ENCODE results near the gene LRRFIP2. TPM values are rescaled to one million over a fixed set of nuclear protein-coding genes. Genes with fewer than 3 reads are reported as not detected.
"Not testable (repeated sequence)": the region's sequence is repeated elsewhere in the genome, so short reads cannot be mapped to it uniquely, and the experiment has no call there.

The LRRFIP2 gene
- total and polyA plus RNA-seq, 9 donors: 26.5 to 43.2 (median 33.7) TPM

DNA sequence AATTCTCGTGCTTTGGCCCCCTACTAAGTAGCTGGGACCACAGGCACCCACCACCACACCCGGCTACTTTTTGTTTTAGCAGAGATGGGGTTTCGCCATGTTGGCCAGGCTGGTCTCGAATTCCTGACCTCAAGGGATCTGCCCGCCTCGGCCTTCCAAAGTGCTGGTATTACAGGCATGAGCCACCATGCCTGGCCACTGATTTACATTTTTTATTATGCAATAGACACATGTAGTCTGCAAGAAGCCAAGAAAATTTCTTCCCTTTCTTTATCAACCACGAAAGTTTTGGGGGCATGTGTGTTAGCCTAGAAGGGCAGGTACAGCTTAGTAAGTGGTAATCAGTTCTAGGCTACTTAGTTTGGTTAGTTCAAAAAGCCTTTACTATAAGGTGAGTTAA is 51.1 kb downstream of the LRRFIP2 start:
- Histone ChIP-seq H3K27ac (ENCODE audit: low read length) (no peak overlapping the region), H3K27me3 (ENCODE audit: control insufficient read depth, insufficient read depth, low read length) (no peaks in the 10 kb centered on the region), H3K36me3 (ENCODE audit: control insufficient read depth, insufficient read depth, low read length) (no peaks in the 10 kb centered on the region), H3K9me3 (replicated peaks; ENCODE audit: control insufficient read depth, low read depth, low read length) (no peaks in the 10 kb centered on the region), H3K4me1 (ENCODE audit: control insufficient read depth, insufficient read depth, low read length) (no peaks in the 10 kb centered on the region), H3K4me3 (ENCODE audit: low read length) (no peak overlapping the region)
- no peak for DNase-seq
- WGBS (ENCODE audit: insufficient coverage): 96% methylated on average over 3 of the region's 7 CpGs

DNA sequence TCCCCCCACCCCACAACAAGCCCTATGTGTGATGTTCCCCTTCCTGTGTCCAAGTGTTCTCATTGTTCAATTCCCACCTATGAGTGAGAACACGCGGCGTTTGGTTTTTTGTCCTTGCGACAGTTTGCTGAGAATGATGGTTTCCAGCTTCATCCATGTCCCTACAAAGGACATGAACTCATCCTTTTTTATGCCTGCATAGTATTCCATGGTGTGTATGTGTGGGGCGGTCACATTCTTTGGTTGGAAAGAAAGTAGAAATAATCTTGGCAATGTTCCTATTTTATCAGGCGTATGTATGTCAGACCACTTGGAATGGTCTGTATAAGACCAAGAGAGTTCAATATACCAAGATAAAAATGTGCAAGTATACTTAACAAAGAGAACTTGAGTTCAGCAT is 52.3 kb downstream of the LRRFIP2 start:
- not testable (repeated sequence) for H3K4me1 ChIP-seq (ENCODE audit: control insufficient read depth, insufficient read depth, low read length); H3K4me3 ChIP-seq (ENCODE audit: low read length); DNase-seq; H3K36me3 ChIP-seq (ENCODE audit: control insufficient read depth, insufficient read depth, low read length); H3K27me3 ChIP-seq (ENCODE audit: control insufficient read depth, insufficient read depth, low read length); H3K9me3 ChIP-seq (replicated peaks; ENCODE audit: control insufficient read depth, low read depth, low read length); H3K27ac ChIP-seq (ENCODE audit: low read length)
- WGBS (ENCODE audit: insufficient coverage): no CpG with 5 or more reads among the region's 6 CpGs

DNA sequence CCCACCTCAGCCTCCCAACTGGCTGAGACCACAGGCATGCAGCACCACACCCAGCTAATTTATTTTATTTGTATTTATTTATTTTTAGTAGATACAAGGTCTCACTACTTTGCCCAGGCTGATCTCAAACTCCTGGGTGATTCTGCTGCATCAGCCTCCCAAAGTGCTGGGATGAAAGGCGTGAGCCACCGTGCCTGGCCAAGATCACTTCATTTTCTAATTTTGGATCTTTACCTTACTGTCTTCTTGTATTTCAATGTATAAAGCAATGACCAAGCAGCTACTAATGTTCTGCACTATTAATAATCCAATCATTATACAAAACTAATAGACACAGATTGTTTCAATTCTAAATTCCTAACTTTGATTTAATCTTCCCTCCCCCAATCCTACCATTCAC is 56.2 kb downstream of the LRRFIP2 start:
- Histone ChIP-seq H3K27ac (ENCODE audit: low read length) (no peak overlapping the region), H3K36me3 (ENCODE audit: control insufficient read depth, insufficient read depth, low read length) (peaks cover 4% of the 10 kb centered on the region), H3K9me3 (replicated peaks; ENCODE audit: control insufficient read depth, low read depth, low read length) (no peaks in the 10 kb centered on the region), H3K4me3 (ENCODE audit: low read length) (no peak overlapping the region), H3K27me3 (ENCODE audit: control insufficient read depth, insufficient read depth, low read length) (no peaks in the 10 kb centered on the region), H3K4me1 (ENCODE audit: control insufficient read depth, insufficient read depth, low read length) (no peaks in the 10 kb centered on the region)
- 100% methylated on average over 2 of the region's 2 CpGs for WGBS (ENCODE audit: insufficient coverage)
- no peak for DNase-seq

DNA sequence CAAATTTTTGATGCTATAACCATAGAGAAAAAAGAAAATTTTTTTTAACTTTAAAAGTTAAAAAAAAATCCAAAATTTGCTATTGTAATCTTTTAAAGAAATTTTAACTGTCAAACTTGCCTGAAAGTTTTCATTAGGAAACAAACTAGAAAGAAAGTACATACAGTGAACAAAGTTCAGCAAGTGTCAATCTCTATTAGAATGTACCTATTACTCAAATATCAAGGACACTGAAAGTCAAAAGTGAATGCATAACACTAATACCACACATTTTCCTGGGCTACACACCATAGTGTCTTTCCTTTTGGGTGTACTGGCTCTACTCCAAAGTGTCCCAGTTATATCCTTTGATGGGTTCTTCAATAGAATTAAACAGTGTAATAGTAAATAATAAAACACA is 56.8 kb downstream of the LRRFIP2 start:
- Histone ChIP-seq H3K4me1 (ENCODE audit: control insufficient read depth, insufficient read depth, low read length) (no peaks in the 10 kb centered on the region), H3K27me3 (ENCODE audit: control insufficient read depth, insufficient read depth, low read length) (no peaks in the 10 kb centered on the region), H3K4me3 (ENCODE audit: low read length) (no peak overlapping the region), H3K27ac (ENCODE audit: low read length) (no peak overlapping the region), H3K36me3 (ENCODE audit: control insufficient read depth, insufficient read depth, low read length) (peaks cover 4% of the 10 kb centered on the region), H3K9me3 (replicated peaks; ENCODE audit: control insufficient read depth, low read depth, low read length) (no peaks in the 10 kb centered on the region)
- no peak for DNase-seq

DNA sequence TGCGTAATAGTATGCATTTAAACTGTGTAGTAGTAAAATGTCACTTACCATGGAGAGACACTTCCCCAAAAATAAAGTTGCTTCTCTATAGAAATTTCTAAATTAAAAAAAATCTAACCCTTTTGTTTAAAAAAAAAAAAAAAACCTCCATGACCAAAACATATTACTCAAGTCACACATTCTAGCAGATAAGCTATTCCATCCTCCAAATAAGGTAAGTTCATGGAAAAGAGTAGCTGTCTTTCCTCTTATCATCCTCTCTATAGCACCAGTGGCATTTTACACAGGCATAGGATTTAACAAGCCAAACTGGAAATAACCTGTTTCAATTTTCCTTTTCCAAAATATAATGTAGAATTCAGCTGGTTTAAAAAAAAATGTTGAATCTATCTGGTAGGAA is 57.4 kb downstream of the LRRFIP2 start:
- H3K4me3 ChIP-seq (ENCODE audit: low read length): no peak overlapping the region
- no peaks in the 10 kb centered on the region for H3K27me3 ChIP-seq (ENCODE audit: control insufficient read depth, insufficient read depth, low read length)
- no peak for DNase-seq
- no peaks in the 10 kb centered on the region for H3K4me1 ChIP-seq (ENCODE audit: control insufficient read depth, insufficient read depth, low read length)
- peaks cover 4% of the 10 kb centered on the region for H3K36me3 ChIP-seq (ENCODE audit: control insufficient read depth, insufficient read depth, low read length)
- H3K9me3 ChIP-seq (replicated peaks; ENCODE audit: control insufficient read depth, low read depth, low read length): no peaks in the 10 kb centered on the region
- H3K27ac ChIP-seq (ENCODE audit: low read length): no peak overlapping the region
- WGBS (ENCODE audit: insufficient coverage): no CpG with 5 or more reads among the region's 1 CpG

DNA sequence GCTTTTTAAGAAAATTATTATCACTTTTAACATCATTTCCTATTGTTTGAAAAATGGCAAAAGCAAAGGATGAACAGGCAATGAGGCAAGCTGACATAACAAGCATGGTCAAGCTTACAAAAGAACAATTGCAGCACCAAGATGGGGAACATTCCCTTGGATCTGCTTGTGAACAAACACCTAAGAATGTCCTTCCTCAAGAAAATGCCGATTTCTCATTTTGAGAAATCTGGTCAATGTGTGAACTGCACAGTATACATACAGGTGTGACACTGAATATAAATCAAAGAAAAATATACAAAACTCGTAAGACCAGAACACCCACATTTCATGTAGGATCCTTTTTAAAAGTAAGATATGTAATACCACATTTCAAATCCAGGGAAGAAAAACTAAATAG is 58.9 kb downstream of the LRRFIP2 start:
- Histone ChIP-seq H3K4me3 (ENCODE audit: low read length) (no peak overlapping the region), H3K9me3 (replicated peaks; ENCODE audit: control insufficient read depth, low read depth, low read length) (no peaks in the 10 kb centered on the region), H3K36me3 (ENCODE audit: control insufficient read depth, insufficient read depth, low read length) (peaks cover 5% of the 10 kb centered on the region), H3K4me1 (ENCODE audit: control insufficient read depth, insufficient read depth, low read length) (no peaks in the 10 kb centered on the region), H3K27ac (ENCODE audit: low read length) (no peak overlapping the region), H3K27me3 (ENCODE audit: control insufficient read depth, insufficient read depth, low read length) (no peaks in the 10 kb centered on the region)
- DNase-seq: no peak
- no CpG with 5 or more reads among the region's 2 CpGs for WGBS (ENCODE audit: insufficient coverage)

DNA sequence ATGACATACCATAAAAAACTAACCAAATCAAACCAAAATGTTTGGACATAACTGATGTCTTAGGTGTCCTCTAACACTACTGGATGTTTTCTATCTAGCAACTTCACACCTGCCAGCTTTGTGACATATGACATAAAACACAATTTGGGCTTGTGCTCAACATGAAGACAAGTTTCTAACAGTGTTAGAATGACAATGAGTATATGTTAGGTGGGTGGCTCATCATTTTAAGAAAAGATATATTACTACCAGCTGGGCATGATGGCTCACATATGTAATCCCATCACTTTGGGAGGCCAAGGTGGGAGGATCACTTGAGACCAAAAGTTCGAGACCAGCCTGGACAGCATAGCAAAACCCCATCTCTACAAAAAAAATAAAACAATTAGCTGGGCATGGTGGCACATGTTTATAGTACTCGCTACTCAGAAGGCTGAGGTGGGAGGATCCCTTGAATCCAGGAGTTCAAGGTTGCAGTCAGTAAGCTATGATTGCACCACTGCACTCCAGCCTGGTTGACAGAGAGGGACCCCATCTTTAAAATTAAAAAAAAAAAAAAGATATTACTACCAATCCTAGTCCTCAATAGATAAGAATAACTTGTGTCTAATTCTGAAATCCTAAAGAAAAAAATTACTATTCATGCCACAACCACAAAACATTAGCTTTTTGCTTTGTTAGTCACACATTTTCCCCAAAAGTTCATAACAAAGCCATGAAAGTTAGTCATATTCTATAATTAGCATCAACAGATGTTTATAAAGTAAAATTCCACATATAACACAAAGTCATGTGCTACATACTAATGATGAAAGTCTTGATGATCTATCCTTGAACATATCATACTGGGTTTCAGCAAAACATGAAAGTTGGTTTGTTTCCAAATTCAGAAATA is 59.9 kb downstream of the LRRFIP2 start:
- DNase-seq: peak; percentile 31

DNA sequence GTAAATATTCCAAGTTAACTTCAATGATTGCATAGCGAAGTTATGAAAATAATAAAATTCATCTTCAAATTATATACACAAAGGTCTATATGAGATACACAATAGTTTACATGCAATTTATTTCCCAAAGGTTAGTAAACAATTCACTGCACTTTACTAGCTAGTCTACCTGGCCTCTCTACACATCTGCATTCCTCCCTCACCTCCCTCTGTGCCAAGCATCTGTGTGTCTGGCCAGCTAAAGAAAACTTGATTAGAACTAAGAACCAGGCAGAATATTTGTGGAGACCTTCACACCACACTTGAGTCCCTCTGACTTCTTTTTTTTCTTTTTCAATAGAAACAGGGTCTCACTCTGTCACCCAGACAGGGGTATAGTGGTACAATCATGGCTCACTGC is 61.4 kb downstream of the LRRFIP2 start:
- no peaks in the 10 kb centered on the region for H3K4me1 ChIP-seq (ENCODE audit: control insufficient read depth, insufficient read depth, low read length)
- H3K27me3 ChIP-seq (ENCODE audit: control insufficient read depth, insufficient read depth, low read length): no peaks in the 10 kb centered on the region
- no peak for DNase-seq
- no peak overlapping the region for H3K4me3 ChIP-seq (ENCODE audit: low read length)
- no peak overlapping the region for H3K27ac ChIP-seq (ENCODE audit: low read length)
- WGBS (ENCODE audit: insufficient coverage): no CpG with 5 or more reads among the region's 1 CpG
- no peaks in the 10 kb centered on the region for H3K9me3 ChIP-seq (replicated peaks; ENCODE audit: control insufficient read depth, low read depth, low read length)
- peaks cover 5% of the 10 kb centered on the region for H3K36me3 ChIP-seq (ENCODE audit: control insufficient read depth, insufficient read depth, low read length)

More for the DNA sequence above, 59.9 kb downstream of the LRRFIP2 start:
- Histone ChIP-seq H3K27me3 (ENCODE audit: control insufficient read depth, insufficient read depth, low read length) (no peaks in the 10 kb centered on the region), H3K4me1 (ENCODE audit: control insufficient read depth, insufficient read depth, low read length) (no peaks in the 10 kb centered on the region), H3K36me3 (ENCODE audit: control insufficient read depth, insufficient read depth, low read length) (peaks cover 5% of the 10 kb centered on the region), H3K4me3 (ENCODE audit: low read length) (no peak overlapping the region), H3K9me3 (replicated peaks; ENCODE audit: control insufficient read depth, low read depth, low read length) (no peaks in the 10 kb centered on the region), H3K27ac (ENCODE audit: low read length) (no peak overlapping the region)
- no CpG with 5 or more reads among the region's 2 CpGs for WGBS (ENCODE audit: insufficient coverage)

DNA sequence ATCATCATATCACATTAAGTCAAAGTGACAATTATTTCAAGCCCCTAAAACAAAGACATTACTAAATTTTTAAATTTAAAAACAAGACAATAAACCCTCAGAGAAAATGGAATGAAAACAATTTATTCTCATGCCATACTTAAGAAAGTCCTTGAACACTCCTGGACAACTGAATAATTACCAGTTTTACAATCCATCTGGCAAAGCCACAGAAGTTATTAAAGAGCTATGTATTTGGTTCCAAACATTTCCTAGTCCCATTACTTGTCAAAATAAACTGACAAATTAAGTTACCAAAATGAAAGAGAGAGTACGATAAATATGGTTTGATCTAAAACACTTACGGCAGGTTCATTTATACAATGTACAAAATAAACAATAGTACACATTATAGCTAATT is 63.2 kb downstream of the LRRFIP2 start:
- H3K27me3 ChIP-seq (ENCODE audit: control insufficient read depth, insufficient read depth, low read length): no peaks in the 10 kb centered on the region
- H3K36me3 ChIP-seq (ENCODE audit: control insufficient read depth, insufficient read depth, low read length): peaks cover 5% of the 10 kb centered on the region
- H3K27ac ChIP-seq (ENCODE audit: low read length): no peak overlapping the region
- H3K4me1 ChIP-seq (ENCODE audit: control insufficient read depth, insufficient read depth, low read length): no peaks in the 10 kb centered on the region
- no CpG with 5 or more reads among the region's 2 CpGs for WGBS (ENCODE audit: insufficient coverage)
- H3K4me3 ChIP-seq (ENCODE audit: low read length): no peak overlapping the region
- no peak for DNase-seq
- H3K9me3 ChIP-seq (replicated peaks; ENCODE audit: control insufficient read depth, low read depth, low read length): no peaks in the 10 kb centered on the region

DNA sequence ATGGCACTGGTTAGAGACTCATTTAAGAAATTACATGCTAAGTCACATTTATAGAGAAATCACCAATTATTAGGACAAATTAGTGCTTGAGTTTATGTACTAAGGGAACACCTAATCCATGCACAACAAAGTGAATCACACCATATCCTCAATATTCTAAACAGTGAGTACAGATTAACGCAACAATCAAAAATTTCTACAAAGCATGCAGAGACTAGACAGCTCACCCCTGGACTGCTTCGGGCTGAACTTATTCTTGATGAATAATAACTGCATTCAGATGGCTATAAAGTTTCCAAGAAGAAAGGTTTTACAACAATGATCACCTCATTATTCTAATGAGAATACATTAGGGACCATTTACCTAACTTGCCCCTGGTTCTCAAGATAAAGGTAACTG is 66.5 kb downstream of the LRRFIP2 start:
- WGBS (ENCODE audit: insufficient coverage): no CpG with 5 or more reads among the region's 2 CpGs

More for the DNA sequence above, 66.5 kb downstream of the LRRFIP2 start:
- no peaks in the 10 kb centered on the region for H3K9me3 ChIP-seq (replicated peaks; ENCODE audit: control insufficient read depth, low read depth, low read length)
- H3K36me3 ChIP-seq (ENCODE audit: control insufficient read depth, insufficient read depth, low read length): peaks cover 2% of the 10 kb centered on the region
- no peaks in the 10 kb centered on the region for H3K4me1 ChIP-seq (ENCODE audit: control insufficient read depth, insufficient read depth, low read length)
- no peaks in the 10 kb centered on the region for H3K27me3 ChIP-seq (ENCODE audit: control insufficient read depth, insufficient read depth, low read length)
- no peak overlapping the region for H3K4me3 ChIP-seq (ENCODE audit: low read length)
- no peak for DNase-seq
- H3K27ac ChIP-seq (ENCODE audit: low read length): no peak overlapping the region

All from muscle of leg (tissue), 11 donors.